H4 (cell line): Measurements from ENCODE around the gene ATF6B. TPM values are rescaled to one million over a fixed set of nuclear protein-coding genes. Genes with fewer than 3 reads are reported as not detected.

Experiments
- DNase-seq: peaks from one replicate; pipeline ENCODE4 v3.0.0-alpha.2; 2015; ENCODE audit warnings: low spot score
- total RNA-seq: library from RNA; depleted of rRNA; stranded (reverse); fragments of >200 nt; shearing (Covaris generic); gene quantifications from 2 replicates; pipeline ENCODE4 v1.2.3, GENCODE V29; 2014; rRNA removed

The ATF6B gene
- 17.1 and 23.4 TPM in 2 replicates for total RNA-seq

GRCh38 chr6:32127717-32128592, at the start of gene ATF6B:
Gene ATF6B (minus strand): TSS chr6:32128246. CDS start chr6:32128207, 39 bp downstream.
- DNase-seq = peak; percentile 99

GRCh38 chr6:32177183-32177787, 49.2 kb upstream of the ATF6B start:
- DNase-seq = no peak

GRCh38 chr6:32176476-32177182, 48.6 kb upstream of the ATF6B start:
- peak; percentile 53 for DNase-seq

- peak; percentile 91 for DNase-seq
These were observed 47.8 kb upstream of the ATF6B start, which contains the start of gene AGPAT1 for GRCh38 chr6:32175711-32176475. Gene AGPAT1 (minus strand): TSS chr6:32176084. CDS start chr6:32171496, 4,588 bp downstream.

- DNase-seq = no peak
These were observed 47.3 kb upstream of the ATF6B start for GRCh38 chr6:32175322-32175710.

- no peak for DNase-seq
These were observed 46.4 kb upstream of the ATF6B start for GRCh38 chr6:32174416-32174815.

GRCh38 chr6:32173051-32173727, 45.1 kb upstream of the ATF6B start:
- no peak for DNase-seq

GRCh38 chr6:32171234-32171633, 43.2 kb upstream of the ATF6B start:
- DNase-seq = no peak

GRCh38 chr6:32170294-32170693, 42.2 kb upstream of the ATF6B start:
- no peak for DNase-seq

- DNase-seq = no peak
These were observed 41.0 kb upstream of the ATF6B start for GRCh38 chr6:32168807-32169591.

GRCh38 chr6:32168350-32168749, 40.3 kb upstream of the ATF6B start:
- no peak for DNase-seq

- DNase-seq = no peak
These were observed 39.8 kb upstream of the ATF6B start for GRCh38 chr6:32167761-32168262.

GRCh38 chr6:32167154-32167760, 39.2 kb upstream of the ATF6B start:
- no peak for DNase-seq

- no peak for DNase-seq
These were observed 38.5 kb upstream of the ATF6B start for GRCh38 chr6:32166411-32167061.

GRCh38 chr6:32164295-32164694, 36.2 kb upstream of the ATF6B start, which contains the start of gene EGFL8:
Gene EGFL8 (plus strand): TSS chr6:32164595. CDS start chr6:32166166, 1,571 bp downstream.
- no peak for DNase-seq

GRCh38 chr6:32163559-32164258, 35.7 kb upstream of the ATF6B start:
- DNase-seq = no peak

- no peak for DNase-seq
These were observed 30.0 kb upstream of the ATF6B start for GRCh38 chr6:32158052-32158451.

GRCh38 chr6:32156891-32157290, 28.8 kb upstream of the ATF6B start:
- DNase-seq = no peak
